Activated naive CD8-positive, alpha-beta T cell treated with anti-CD3 and anti-CD28 coated beads for 36 hours (primary cell): ENCODE measurements around the gene PTGDR2. TPM values are rescaled to one million over a fixed set of nuclear protein-coding genes. Genes with fewer than 3 reads are reported as not detected.

Experiments
- DNase-seq: peaks from one replicate; pipeline ENCODE4 v3.0.0; 2021
- H3K27ac Mint-ChIP-seq: one replicate; pipeline ENCODE4 v1.8.0; 2022; ENCODE audit warnings: mild to moderate bottlenecking, moderate library complexity, mixed read lengths
- H3K27me3 Mint-ChIP-seq: one replicate; pipeline ENCODE4 v1.8.0; 2022; ENCODE audit warnings: mild to moderate bottlenecking, mixed read lengths
- H3K36me3 Mint-ChIP-seq: one replicate; pipeline ENCODE4 v1.8.0; 2021; ENCODE audit warnings: mild to moderate bottlenecking, mixed read lengths
- H3K4me1 Mint-ChIP-seq: one replicate; pipeline ENCODE4 v1.8.0; 2021; ENCODE audit warnings: mixed read lengths
- H3K4me3 Mint-ChIP-seq: one replicate; pipeline ENCODE4 v1.8.0; 2022; ENCODE audit warnings: mild to moderate bottlenecking, moderate library complexity, mixed read lengths
- H3K9me3 Mint-ChIP-seq: one replicate; pipeline ENCODE4 v1.8.0; 2022; ENCODE audit warnings: mixed read lengths
- total RNA-seq, 2 experiments: library from RNA; stranded (reverse); gene quantifications; one replicate each; pipeline ENCODE4 v1.2.3, GENCODE V29; 2021

PTGDR2 gene
- total RNA-seq, 2 experiments from 2014 or later, result 0.12 to 0.16 TPM

GRCh38 chr11:60842668-60843600 is 12.8 kb downstream of the PTGDR2 start:
- H3K4me3 Mint-ChIP-seq, result peak overlapping the region; percentile 89
- H3K4me1 Mint-ChIP-seq, result peaks cover 36% of the 10 kb centered on the region
- DNase-seq, result no peak
- peaks cover 39% of the 10 kb centered on the region for H3K36me3 Mint-ChIP-seq
- H3K27me3 Mint-ChIP-seq, result no peaks in the 10 kb centered on the region
- H3K27ac Mint-ChIP-seq, result peak overlapping the region; percentile 95
- H3K9me3 Mint-ChIP-seq, result no peaks in the 10 kb centered on the region

- Mint-ChIP-seq H3K4me3 (peak within 1 kb of the TSS; percentile 89), H3K36me3 (peaks cover 39% of the 10 kb centered on the region), H3K4me1 (peaks cover 36% of the 10 kb centered on the region), H3K9me3 (no peaks in the 10 kb centered on the region), H3K27me3 (no peaks in the 10 kb centered on the region), H3K27ac (peak within 1 kb of the TSS; percentile 95)
- peak; percentile 98 for DNase-seq
Observed at GRCh38 chr11:60841797-60842667, 13.7 kb downstream of the PTGDR2 start, which contains the start of gene CCDC86. TSS of gene CCDC86 (plus strand) at chr11:60842113. CDS start at chr11:60842125, 12 bp downstream.

GRCh38 chr11:60840470-60841430 is 15.0 kb downstream of the PTGDR2 start:
- peak overlapping the region; percentile 89 for H3K4me3 Mint-ChIP-seq
- peaks cover 34% of the 10 kb centered on the region for H3K4me1 Mint-ChIP-seq
- H3K27ac Mint-ChIP-seq, result peak overlapping the region; percentile 95
- no peak for DNase-seq
- no peaks in the 10 kb centered on the region for H3K27me3 Mint-ChIP-seq
- peaks cover 33% of the 10 kb centered on the region for H3K36me3 Mint-ChIP-seq
- no peaks in the 10 kb centered on the region for H3K9me3 Mint-ChIP-seq

- H3K4me1 Mint-ChIP-seq, result peaks cover 15% of the 10 kb centered on the region
- H3K27ac Mint-ChIP-seq, result no peak overlapping the region
- H3K9me3 Mint-ChIP-seq, result no peaks in the 10 kb centered on the region
- H3K27me3 Mint-ChIP-seq, result no peaks in the 10 kb centered on the region
- H3K36me3 Mint-ChIP-seq, result peaks cover 10% of the 10 kb centered on the region
- DNase-seq, result no peak
- H3K4me3 Mint-ChIP-seq, result no peak overlapping the region
Observed at GRCh38 chr11:60838132-60838531, 17.6 kb downstream of the PTGDR2 start.

GRCh38 chr11:60836866-60837515 is 18.8 kb downstream of the PTGDR2 start:
- H3K9me3 Mint-ChIP-seq, result no peaks in the 10 kb centered on the region
- no peaks in the 10 kb centered on the region for H3K36me3 Mint-ChIP-seq
- DNase-seq, result no peak
- no peak overlapping the region for H3K4me3 Mint-ChIP-seq
- no peak overlapping the region for H3K27ac Mint-ChIP-seq
- H3K4me1 Mint-ChIP-seq, result peaks cover 13% of the 10 kb centered on the region
- no peaks in the 10 kb centered on the region for H3K27me3 Mint-ChIP-seq

- Mint-ChIP-seq H3K9me3 (no peaks in the 10 kb centered on the region), H3K4me1 (peaks cover 6% of the 10 kb centered on the region), H3K27me3 (no peaks in the 10 kb centered on the region), H3K36me3 (no peaks in the 10 kb centered on the region), H3K4me3 (no peak overlapping the region), H3K27ac (no peak overlapping the region)
- DNase-seq, result no peak
Observed at GRCh38 chr11:60835534-60835846, 20.3 kb downstream of the PTGDR2 start.

- no peaks in the 10 kb centered on the region for H3K27me3 Mint-ChIP-seq
- peaks cover 6% of the 10 kb centered on the region for H3K4me1 Mint-ChIP-seq
- H3K9me3 Mint-ChIP-seq, result no peaks in the 10 kb centered on the region
- no peak for DNase-seq
- no peak overlapping the region for H3K4me3 Mint-ChIP-seq
- no peak overlapping the region for H3K27ac Mint-ChIP-seq
- H3K36me3 Mint-ChIP-seq, result no peaks in the 10 kb centered on the region
Observed at GRCh38 chr11:60834742-60835533, 20.8 kb downstream of the PTGDR2 start.

GRCh38 chr11:60831501-60832079 is 24.2 kb downstream of the PTGDR2 start:
- Mint-ChIP-seq H3K9me3 (no peaks in the 10 kb centered on the region), H3K27ac (no peak overlapping the region)

GRCh38 chr11:60831143-60831500 is 24.6 kb downstream of the PTGDR2 start:
- Mint-ChIP-seq H3K27me3 (no peaks in the 10 kb centered on the region), H3K27ac (no peak overlapping the region), H3K9me3 (no peaks in the 10 kb centered on the region), H3K4me1 (peaks cover 6% of the 10 kb centered on the region), H3K4me3 (no peak overlapping the region), H3K36me3 (no peaks in the 10 kb centered on the region)
- DNase-seq, result peak; percentile 71

More at GRCh38 chr11:60831501-60832079, 24.2 kb downstream of the PTGDR2 start:
- no peak overlapping the region for H3K4me3 Mint-ChIP-seq
- no peaks in the 10 kb centered on the region for H3K27me3 Mint-ChIP-seq
- H3K36me3 Mint-ChIP-seq, result no peaks in the 10 kb centered on the region
- H3K4me1 Mint-ChIP-seq, result peaks cover 6% of the 10 kb centered on the region
- no peak for DNase-seq

GRCh38 chr11:60830478-60831142 is 25.1 kb downstream of the PTGDR2 start:
- no peak for DNase-seq
- Mint-ChIP-seq H3K9me3 (no peaks in the 10 kb centered on the region), H3K27ac (no peak overlapping the region), H3K4me3 (no peak overlapping the region), H3K4me1 (peaks cover 5% of the 10 kb centered on the region), H3K27me3 (no peaks in the 10 kb centered on the region), H3K36me3 (no peaks in the 10 kb centered on the region)

GRCh38 chr11:60825790-60826189 is 30.0 kb downstream of the PTGDR2 start:
- H3K27ac Mint-ChIP-seq, result no peak overlapping the region
- H3K36me3 Mint-ChIP-seq, result no peaks in the 10 kb centered on the region
- no peak overlapping the region for H3K4me3 Mint-ChIP-seq
- no peaks in the 10 kb centered on the region for H3K9me3 Mint-ChIP-seq
- H3K27me3 Mint-ChIP-seq, result no peaks in the 10 kb centered on the region
- DNase-seq, result no peak
- peaks cover 1% of the 10 kb centered on the region for H3K4me1 Mint-ChIP-seq

GRCh38 chr11:60825118-60825517 is 30.6 kb downstream of the PTGDR2 start:
- Mint-ChIP-seq H3K36me3 (no peaks in the 10 kb centered on the region), H3K4me1 (no peaks in the 10 kb centered on the region), H3K27me3 (no peaks in the 10 kb centered on the region), H3K4me3 (no peak overlapping the region), H3K27ac (no peak overlapping the region), H3K9me3 (no peaks in the 10 kb centered on the region)
- DNase-seq, result no peak
